HepG2 (cell line): Measurements from ENCODE around the gene HNRNPF. TPM values are rescaled to one million over a fixed set of nuclear protein-coding genes. Genes with fewer than 3 reads are reported as not detected.

Source experiments
- CHD4 ChIP-seq: fragments of 200-600 bp; sonication (generic); IDR thresholded peaks from 2 replicates; pipeline ENCODE4 v1.7.0; 2017; ENCODE audit warnings: mild to moderate bottlenecking, low read length, borderline replicate concordance
- DPF2 ChIP-seq: sonication (generic); formaldehyde crosslinking; IDR thresholded peaks from 2 replicates; pipeline ENCODE4 v1.4.0; 2020; ENCODE audit warnings: mild to moderate bottlenecking, low read depth, missing genetic modification reagents, borderline replicate concordance
- FOSL1 ChIP-seq: sonication (generic); formaldehyde crosslinking; IDR thresholded peaks from 2 replicates; pipeline ENCODE4 v1.9.0; 2021; ENCODE audit warnings: missing genetic modification reagents, borderline replicate concordance
- FOXP1 ChIP-seq, 2 experiments: fragments of 450-650 bp in 1 of 2; IDR thresholded peaks; 2 replicates each; pipeline ENCODE4 v1.6.1; 2017 to 2018; ENCODE audit warnings: antibody characterized with exemption in 1 of 2
- GPN1 ChIP-seq: sonication (generic); formaldehyde crosslinking; IDR thresholded peaks from 2 replicates; pipeline ENCODE4 v1.5.1; 2020; ENCODE audit warnings: missing genetic modification reagents, borderline replicate concordance
- IRF2 ChIP-seq: IDR thresholded peaks from 2 replicates; pipeline ENCODE4 v1.6.1; 2018; ENCODE audit warnings: missing genetic modification reagents, missing compliant biosample characterization
- KDM5B ChIP-seq: sonication (generic); formaldehyde crosslinking; IDR thresholded peaks from 2 replicates; pipeline ENCODE4 v1.4.0; 2020; ENCODE audit warnings: missing genetic modification reagents, mild to moderate bottlenecking, borderline replicate concordance
- KLF13 ChIP-seq: sonication (generic); formaldehyde crosslinking; IDR thresholded peaks from 2 replicates; pipeline ENCODE4 v1.4.0; 2020; ENCODE audit warnings: mild to moderate bottlenecking, missing genetic modification reagents
- MED1 ChIP-seq: sonication (generic); formaldehyde crosslinking; IDR thresholded peaks from 2 replicates; pipeline ENCODE4 v1.4.0; 2020; ENCODE audit warnings: missing genetic modification reagents
- MIXL1 ChIP-seq: IDR thresholded peaks from 2 replicates; pipeline ENCODE4 v1.6.1; 2016
- NCOR1 ChIP-seq: fragments of 200-600 bp; sonication (generic); IDR thresholded peaks from 2 replicates; pipeline ENCODE4 v1.7.0; 2017; ENCODE audit warnings: antibody characterized with exemption, low read length, borderline replicate concordance
- NFKB2 ChIP-seq: sonication (generic); formaldehyde crosslinking; IDR thresholded peaks from 2 replicates; pipeline ENCODE4 v1.4.0; 2020; ENCODE audit warnings: missing genetic modification reagents, borderline replicate concordance
- NKX3-1 ChIP-seq: sonication (generic); formaldehyde crosslinking; IDR thresholded peaks from 2 replicates; pipeline ENCODE4 v1.5.0; 2020; ENCODE audit warnings: missing genetic modification reagents
- POLR2A ChIP-seq, 2 experiments: IDR thresholded peaks; 2 replicates each; pipeline ENCODE4 v1.6.1; 2011; ENCODE audit warnings: low read depth in 2 of 2, low read length in 2 of 2, mild to moderate bottlenecking in 1 of 2, moderate library complexity in 1 of 2; ENCODE audit not compliant: insufficient read depth in 1 of 2
- RORA ChIP-seq: sonication (generic); formaldehyde crosslinking; IDR thresholded peaks from 2 replicates; pipeline ENCODE4 v1.5.0; 2020; ENCODE audit warnings: mild to moderate bottlenecking, missing genetic modification reagents, moderate library complexity
- RXRA ChIP-seq: sonication (generic); formaldehyde crosslinking; IDR thresholded peaks from 2 replicates; pipeline ENCODE4 v1.5.1; 2020; ENCODE audit warnings: missing genetic modification reagents
- SIN3A ChIP-seq: IDR thresholded peaks from 2 replicates; pipeline ENCODE4 v1.6.1; 2011; ENCODE audit warnings: low read depth, mild to moderate bottlenecking, control low read depth, low read length, borderline replicate concordance
- SNAI1 ChIP-seq: sonication (generic); formaldehyde crosslinking; IDR thresholded peaks from 2 replicates; pipeline ENCODE4 v1.5.0; 2020; ENCODE audit warnings: mild to moderate bottlenecking, missing genetic modification reagents, borderline replicate concordance
- SOX5 ChIP-seq: IDR thresholded peaks from 2 replicates; pipeline ENCODE4 v1.6.1; 2016; ENCODE audit warnings: borderline replicate concordance
- TBX2 ChIP-seq: sonication (generic); formaldehyde crosslinking; IDR thresholded peaks from 2 replicates; pipeline ENCODE4 v1.5.0; 2020; ENCODE audit warnings: missing genetic modification reagents, mild to moderate bottlenecking, borderline replicate concordance
- ZBTB21 ChIP-seq: sonication (generic); formaldehyde crosslinking; IDR thresholded peaks from 2 replicates; pipeline ENCODE4 v1.4.0; 2020; ENCODE audit warnings: missing genetic modification reagents
- ZMAT5 ChIP-seq: sonication (generic); formaldehyde crosslinking; IDR thresholded peaks from 2 replicates; pipeline ENCODE4 v1.5.0; 2020; ENCODE audit warnings: mild to moderate bottlenecking, low read depth, missing genetic modification reagents, borderline replicate concordance
- ZNF143 ChIP-seq: sonication (generic); formaldehyde crosslinking; IDR thresholded peaks from 2 replicates; pipeline ENCODE4 v1.4.0; 2020; ENCODE audit warnings: missing genetic modification reagents
- ZNF160 ChIP-seq: sonication (generic); formaldehyde crosslinking; IDR thresholded peaks from 2 replicates; pipeline ENCODE4 v1.8.0; 2022; ENCODE audit warnings: mild to moderate bottlenecking, inconsistent platforms, missing genetic modification reagents
- ZNF335 ChIP-seq: sonication (generic); formaldehyde crosslinking; IDR thresholded peaks from 2 replicates; pipeline ENCODE4 v1.4.0; 2020; ENCODE audit warnings: missing genetic modification reagents
- ZNF432 ChIP-seq: sonication (generic); formaldehyde crosslinking; IDR thresholded peaks from 2 replicates; pipeline ENCODE4 v1.5.0; 2020; ENCODE audit warnings: missing genetic modification reagents, mild to moderate bottlenecking, borderline replicate concordance
- ZNF510 ChIP-seq: sonication (generic); formaldehyde crosslinking; IDR thresholded peaks from 2 replicates; pipeline ENCODE4 v1.4.0; 2020; ENCODE audit warnings: low read depth, mild to moderate bottlenecking, missing genetic modification reagents
- ZNF605 ChIP-seq: sonication (generic); formaldehyde crosslinking; IDR thresholded peaks from 2 replicates; pipeline ENCODE4 v1.8.0; 2022; ENCODE audit warnings: mild to moderate bottlenecking, missing genetic modification reagents
- ZNF674 ChIP-seq: sonication (generic); formaldehyde crosslinking; IDR thresholded peaks from 2 replicates; pipeline ENCODE4 v1.5.0; 2020; ENCODE audit warnings: low read depth, mild to moderate bottlenecking, missing genetic modification reagents
- ZNF784 ChIP-seq: sonication (generic); formaldehyde crosslinking; IDR thresholded peaks from 2 replicates; pipeline ENCODE4 v1.5.1; 2020; ENCODE audit warnings: missing genetic modification reagents, mild to moderate bottlenecking, borderline replicate concordance
- ZXDC ChIP-seq: sonication (generic); formaldehyde crosslinking; IDR thresholded peaks from 2 replicates; pipeline ENCODE4 v1.5.0; 2020; ENCODE audit warnings: mild to moderate bottlenecking, missing genetic modification reagents
- polyA plus RNA-seq, 8 experiments: library from polyadenylated mRNA; depleted of rRNA in 3 of 8; stranded (reverse) in 7 of 8; unstranded in 1 of 8; fragments of >200 nt; fragmentation: Illumina TruSeq in 4 of 8; extraction: Trizol in 4 of 8; gene quantifications; 2 replicates each; pipeline versions ENCODE4 v1.2.1 to v1.2.3, GENCODE V29; 2011 to 2016; ENCODE audit warnings: low read depth in 4 of 8, missing spikeins in 1 of 8, mixed read lengths in 1 of 8; ENCODE audit not compliant: insufficient read depth in 1 of 8
- total RNA-seq, 5 experiments: library from RNA; depleted of rRNA; stranded (reverse); fragments of >200 nt; fragmentation: Illumina TruSeq; extraction: Trizol; gene quantifications; 2 replicates each; pipeline ENCODE4 v1.2.3, GENCODE V29; 2016; ENCODE audit warnings: low read depth in 1 of 5

HNRNPF gene
- total and polyA plus RNA-seq, 2 of the 13 experiments (the other 11 are each of a cell fraction or from before 2014, with no cell fraction given), result 166 to 308 TPM

GRCh38 chr10:43377424-43377883 lies 31.5 kb downstream of the HNRNPF start (continued):
- no peak for TF ChIP-seq FOXP1 (IDR thresholded peaks at IDR 0.05)
- no peak for TF ChIP-seq FOXP1 (CRISPR knock-in tag; IDR thresholded peaks at IDR 0.05)
- TF ChIP-seq DPF2 (CRISPR knock-in tag), result 0 out of 2 replicates have a peak, but pooled peaks have one; percentile 20
- peak; percentile 52 to 66; a peak in 2 of 4 replicates for TF ChIP-seq POLR2A (IDR thresholded peaks at IDR 0.05; ENCODE audit: insufficient read depth in 1 of 2, low read depth in 2 of 2, low read length in 2 of 2)
- TF ChIP-seq SNAI1 (CRISPR knock-in tag), result no peak
- no peak for TF ChIP-seq ZXDC
- TF ChIP-seq ZNF160, result no peak
- no peak; the same call in 1 of the 2 replicates for TF ChIP-seq MIXL1 (CRISPR knock-in tag)
- no peak for TF ChIP-seq NKX3-1
- no peak for TF ChIP-seq MED1 (CRISPR knock-in tag)
- no peak for TF ChIP-seq GPN1 (CRISPR knock-in tag)
- TF ChIP-seq ZNF143 (CRISPR knock-in tag), result no peak; the same call in 1 of the 2 replicates
- no peak; the same call in 1 of the 2 replicates for TF ChIP-seq TBX2 (CRISPR knock-in tag)
- TF ChIP-seq ZNF432 (CRISPR knock-in tag), result no peak
- no peak for TF ChIP-seq CHD4
- 0 out of 2 replicates have a peak, but pooled peaks have one; percentile 65 for TF ChIP-seq ZNF510
- TF ChIP-seq ZBTB21 (CRISPR knock-in tag), result no peak
- TF ChIP-seq ZNF674 (CRISPR knock-in tag), result no peak
- no peak for TF ChIP-seq IRF2 (CRISPR knock-in tag)
- no peak for TF ChIP-seq KLF13 (CRISPR knock-in tag)
- peak; percentile 75; the same call in 1 of the 2 replicates for TF ChIP-seq KDM5B
- TF ChIP-seq NFKB2 (CRISPR knock-in tag), result no peak
- TF ChIP-seq ZMAT5 (CRISPR knock-in tag), result no peak
- no peak for TF ChIP-seq ZNF335 (CRISPR knock-in tag)
- TF ChIP-seq FOSL1 (CRISPR knock-in tag), result no peak
- TF ChIP-seq NCOR1, result no peak
- no peak for TF ChIP-seq ZNF784
- TF ChIP-seq RORA (CRISPR knock-in tag), result no peak
- no peak for TF ChIP-seq SOX5
- TF ChIP-seq ZNF605 (CRISPR knock-in tag), result no peak
- TF ChIP-seq SIN3A, result no peak
- no peak for TF ChIP-seq RXRA (CRISPR knock-in tag)
